HL-60 (cell line): Measurements from ENCODE around the gene STXBP5L.
"Not testable (repeated sequence)": the region's sequence is repeated elsewhere in the genome, so short reads cannot be mapped to it uniquely, and the experiment has no call there.

ENCODE experiments used
- DNase-seq, 2 experiments: peaks; one replicate each; pipeline ENCODE4 v3.0.0-alpha.2; 2010 to 2020; ENCODE audit warnings: low read depth in 1 of 2, low spot score in 1 of 2
- H3K27ac ChIP-seq: fragments of 250-450 bp; sonication (Bioruptor Pico); replicated peaks from 2 replicates; pipeline ENCODE4 v1.5.1; 2020; ENCODE audit warnings: mild to moderate bottlenecking, moderate library complexity
- H3K27me3 ChIP-seq: fragments of 250-450 bp; sonication (Bioruptor Pico); 2 replicates; pipeline ENCODE4 v1.5.1; 2021; ENCODE audit warnings: mild to moderate bottlenecking, moderate library complexity; ENCODE audit not compliant: insufficient read depth, poor library complexity, severe bottlenecking
- H3K4me3 ChIP-seq: replicated peaks from 2 replicates; pipeline ENCODE4 v1.5.1; 2011; ENCODE audit warnings: mild to moderate bottlenecking, control low read depth, low read length; ENCODE audit not compliant: insufficient read depth
- CTCF ChIP-seq: IDR thresholded peaks from one replicate; pipeline ENCODE4 v1.5.1; 2011; ENCODE audit warnings: low read length, control low read depth, inconsistent platforms; ENCODE audit not compliant: insufficient read depth
- GABPA ChIP-seq: IDR thresholded peaks from 2 replicates; pipeline ENCODE4 v1.6.1; 2012; ENCODE audit warnings: low read depth
- POLR2AphosphoS5 ChIP-seq: IDR thresholded peaks from 2 replicates; pipeline ENCODE4 v1.6.1; 2012; ENCODE audit warnings: low read depth
- SPI1 ChIP-seq: IDR thresholded peaks from 2 replicates; pipeline ENCODE4 v1.6.1; 2012; ENCODE audit warnings: low read depth, mild to moderate bottlenecking, borderline replicate concordance
- TF ChIP-seq, protein P1 (sequence below): IDR thresholded peaks from 2 replicates; pipeline ENCODE4 v1.6.1; 2012; ENCODE audit warnings: low read depth; ENCODE audit not compliant: insufficient replicate concordance

The STXBP5L gene

GRCh38 chr3:120894316-120895057 is 13.5 kb upstream of the STXBP5L start:
- Histone ChIP-seq H3K27ac (no peak overlapping the region), H3K27me3 (peaks cover 5% of the 10 kb centered on the region), H3K4me3 (no peak overlapping the region)
- TF ChIP-seq CTCF = no peak
- TF ChIP-seq, protein P1, sequence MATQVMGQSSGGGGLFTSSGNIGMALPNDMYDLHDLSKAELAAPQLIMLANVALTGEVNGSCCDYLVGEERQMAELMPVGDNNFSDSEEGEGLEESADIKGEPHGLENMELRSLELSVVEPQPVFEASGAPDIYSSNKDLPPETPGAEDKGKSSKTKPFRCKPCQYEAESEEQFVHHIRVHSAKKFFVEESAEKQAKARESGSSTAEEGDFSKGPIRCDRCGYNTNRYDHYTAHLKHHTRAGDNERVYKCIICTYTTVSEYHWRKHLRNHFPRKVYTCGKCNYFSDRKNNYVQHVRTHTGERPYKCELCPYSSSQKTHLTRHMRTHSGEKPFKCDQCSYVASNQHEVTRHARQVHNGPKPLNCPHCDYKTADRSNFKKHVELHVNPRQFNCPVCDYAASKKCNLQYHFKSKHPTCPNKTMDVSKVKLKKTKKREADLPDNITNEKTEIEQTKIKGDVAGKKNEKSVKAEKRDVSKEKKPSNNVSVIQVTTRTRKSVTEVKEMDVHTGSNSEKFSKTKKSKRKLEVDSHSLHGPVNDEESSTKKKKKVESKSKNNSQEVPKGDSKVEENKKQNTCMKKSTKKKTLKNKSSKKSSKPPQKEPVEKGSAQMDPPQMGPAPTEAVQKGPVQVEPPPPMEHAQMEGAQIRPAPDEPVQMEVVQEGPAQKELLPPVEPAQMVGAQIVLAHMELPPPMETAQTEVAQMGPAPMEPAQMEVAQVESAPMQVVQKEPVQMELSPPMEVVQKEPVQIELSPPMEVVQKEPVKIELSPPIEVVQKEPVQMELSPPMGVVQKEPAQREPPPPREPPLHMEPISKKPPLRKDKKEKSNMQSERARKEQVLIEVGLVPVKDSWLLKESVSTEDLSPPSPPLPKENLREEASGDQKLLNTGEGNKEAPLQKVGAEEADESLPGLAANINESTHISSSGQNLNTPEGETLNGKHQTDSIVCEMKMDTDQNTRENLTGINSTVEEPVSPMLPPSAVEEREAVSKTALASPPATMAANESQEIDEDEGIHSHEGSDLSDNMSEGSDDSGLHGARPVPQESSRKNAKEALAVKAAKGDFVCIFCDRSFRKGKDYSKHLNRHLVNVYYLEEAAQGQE = no peak
- TF ChIP-seq SPI1 = no peak
- no peak for TF ChIP-seq GABPA
- no peak for TF ChIP-seq POLR2AphosphoS5
- no peak for DNase-seq

DNA sequence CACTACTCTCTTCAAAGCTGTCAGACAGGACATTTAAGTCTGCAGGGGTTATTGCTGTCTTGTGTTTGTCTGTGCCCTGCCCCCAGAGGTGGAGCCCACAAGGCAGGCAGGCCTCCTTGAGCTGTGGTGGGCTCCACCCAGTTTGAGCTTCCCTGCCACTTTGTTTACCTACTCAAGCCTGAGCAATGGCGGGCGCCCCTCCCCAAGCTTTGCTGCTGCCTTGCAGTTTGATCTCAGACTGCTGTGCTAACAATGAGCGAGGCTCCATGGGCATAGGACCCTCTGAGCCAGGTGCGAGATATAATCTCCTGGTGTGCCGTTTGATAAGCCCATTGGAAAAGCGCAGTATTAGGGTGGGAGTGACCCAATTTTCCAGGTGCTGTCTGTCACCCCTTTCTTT is 6.3 kb upstream of the STXBP5L start:
- not testable (repeated sequence) for H3K4me3 ChIP-seq, DNase-seq, H3K27ac ChIP-seq, H3K27me3 ChIP-seq

- Histone ChIP-seq H3K27me3 (peaks cover 8% of the 10 kb centered on the region), H3K4me3 (no peak overlapping the region), H3K27ac (no peak overlapping the region)
- no peak for DNase-seq
- TF ChIP-seq POLR2AphosphoS5 (no peak), GABPA (no peak), SPI1 (no peak), CTCF (no peak)
- TF ChIP-seq, protein P1 = no peak
Observed at GRCh38 chr3:120903221-120903620, 4.8 kb upstream of the STXBP5L start.

GRCh38 chr3:120907659-120908029 is 361 bp upstream of the STXBP5L start:
- no peak overlapping the region for H3K4me3 ChIP-seq
- no peak for DNase-seq
- peaks cover 23% of the 10 kb centered on the region for H3K27me3 ChIP-seq
- TF ChIP-seq POLR2AphosphoS5 (no peak), SPI1 (no peak), CTCF (no peak), GABPA (no peak)
- TF ChIP-seq, protein P1 = no peak
- no peak overlapping the region for H3K27ac ChIP-seq
